ENCODE data around the gene DISP3.

The DISP3 gene

GRCh38 chr1:11520531-11521233, 41.7 kb downstream of the DISP3 start:
- Mint-ChIP-seq H3K27ac (no peak overlapping the region), H3K27me3 (no peaks in the 10 kb centered on the region), H3K4me3 (no peak overlapping the region), H3K36me3 (ENCODE audit: low read depth) (no peaks in the 10 kb centered on the region), H3K4me1 (ENCODE audit: low read depth) (no peaks in the 10 kb centered on the region), H3K9me3 (no peaks in the 10 kb centered on the region)
- intact Hi-C loops (cut with micrococcal nuclease) = no loop called here

- H3K27me3 Mint-ChIP-seq = no peaks in the 10 kb centered on the region
- H3K27ac Mint-ChIP-seq = no peak overlapping the region
- H3K4me3 Mint-ChIP-seq = no peak overlapping the region
- intact Hi-C loops (cut with micrococcal nuclease) = no loop called here
- H3K36me3 Mint-ChIP-seq (ENCODE audit: low read depth) = no peaks in the 10 kb centered on the region
- H3K9me3 Mint-ChIP-seq = no peaks in the 10 kb centered on the region
- H3K4me1 Mint-ChIP-seq (ENCODE audit: low read depth) = no peaks in the 10 kb centered on the region
Observed at GRCh38 chr1:11521582-11522399, 42.8 kb downstream of the DISP3 start.

GRCh38 chr1:11522400-11523235, 43.7 kb downstream of the DISP3 start:
- Mint-ChIP-seq H3K4me1 (ENCODE audit: low read depth) (no peaks in the 10 kb centered on the region), H3K27me3 (no peaks in the 10 kb centered on the region), H3K36me3 (ENCODE audit: low read depth) (no peaks in the 10 kb centered on the region), H3K27ac (no peak overlapping the region), H3K4me3 (no peak overlapping the region), H3K9me3 (no peaks in the 10 kb centered on the region)
- intact Hi-C loops (cut with micrococcal nuclease) = no loop called here

GRCh38 chr1:11523261-11523660, 44.3 kb downstream of the DISP3 start:
- no peak overlapping the region for H3K27ac Mint-ChIP-seq
- H3K27me3 Mint-ChIP-seq = no peaks in the 10 kb centered on the region
- intact Hi-C loops (cut with micrococcal nuclease) = no loop called here
- H3K4me3 Mint-ChIP-seq = no peak overlapping the region
- H3K9me3 Mint-ChIP-seq = no peaks in the 10 kb centered on the region
- H3K36me3 Mint-ChIP-seq (ENCODE audit: low read depth) = no peaks in the 10 kb centered on the region
- no peaks in the 10 kb centered on the region for H3K4me1 Mint-ChIP-seq (ENCODE audit: low read depth)

- Mint-ChIP-seq H3K4me3 (no peak overlapping the region), H3K27me3 (no peaks in the 10 kb centered on the region), H3K27ac (no peak overlapping the region), H3K4me1 (ENCODE audit: low read depth) (no peaks in the 10 kb centered on the region), H3K36me3 (ENCODE audit: low read depth) (no peaks in the 10 kb centered on the region), H3K9me3 (no peaks in the 10 kb centered on the region)
- intact Hi-C loops (cut with micrococcal nuclease) = no loop called here
Observed at GRCh38 chr1:11523746-11524464, 45.0 kb downstream of the DISP3 start.

- Mint-ChIP-seq H3K27me3 (no peaks in the 10 kb centered on the region), H3K9me3 (no peaks in the 10 kb centered on the region), H3K4me3 (no peak overlapping the region), H3K4me1 (ENCODE audit: low read depth) (no peaks in the 10 kb centered on the region), H3K27ac (no peak overlapping the region), H3K36me3 (ENCODE audit: low read depth) (no peaks in the 10 kb centered on the region)
- intact Hi-C loops (cut with micrococcal nuclease) = no loop called here
Observed at GRCh38 chr1:11524465-11525150, 45.7 kb downstream of the DISP3 start.

GRCh38 chr1:11525151-11525505, 46.2 kb downstream of the DISP3 start:
- H3K4me3 Mint-ChIP-seq = no peak overlapping the region
- H3K9me3 Mint-ChIP-seq = no peaks in the 10 kb centered on the region
- H3K4me1 Mint-ChIP-seq (ENCODE audit: low read depth) = no peaks in the 10 kb centered on the region
- intact Hi-C loops (cut with micrococcal nuclease) = no loop called here
- no peaks in the 10 kb centered on the region for H3K36me3 Mint-ChIP-seq (ENCODE audit: low read depth)
- H3K27me3 Mint-ChIP-seq = no peaks in the 10 kb centered on the region
- H3K27ac Mint-ChIP-seq = no peak overlapping the region

- no peaks in the 10 kb centered on the region for H3K36me3 Mint-ChIP-seq (ENCODE audit: low read depth)
- no peak overlapping the region for H3K4me3 Mint-ChIP-seq
- no peaks in the 10 kb centered on the region for H3K4me1 Mint-ChIP-seq (ENCODE audit: low read depth)
- no peaks in the 10 kb centered on the region for H3K9me3 Mint-ChIP-seq
- H3K27me3 Mint-ChIP-seq = no peaks in the 10 kb centered on the region
- intact Hi-C loops (cut with micrococcal nuclease) = no loop called here
- no peak overlapping the region for H3K27ac Mint-ChIP-seq
Observed at GRCh38 chr1:11525516-11525915, 46.6 kb downstream of the DISP3 start.

GRCh38 chr1:11526071-11526895, 47.3 kb downstream of the DISP3 start:
- no peaks in the 10 kb centered on the region for H3K27me3 Mint-ChIP-seq
- no peak overlapping the region for H3K4me3 Mint-ChIP-seq
- no peaks in the 10 kb centered on the region for H3K36me3 Mint-ChIP-seq (ENCODE audit: low read depth)
- no peak overlapping the region for H3K27ac Mint-ChIP-seq
- intact Hi-C loops (cut with micrococcal nuclease) = no loop called here
- no peaks in the 10 kb centered on the region for H3K9me3 Mint-ChIP-seq
- H3K4me1 Mint-ChIP-seq (ENCODE audit: low read depth) = no peaks in the 10 kb centered on the region

- H3K27ac Mint-ChIP-seq = no peak overlapping the region
- no peaks in the 10 kb centered on the region for H3K9me3 Mint-ChIP-seq
- intact Hi-C loops (cut with micrococcal nuclease) = no loop called here
Observed at GRCh38 chr1:11527541-11528452, 48.8 kb downstream of the DISP3 start.

GRCh38 chr1:11528611-11529261, 49.8 kb downstream of the DISP3 start:
- Mint-ChIP-seq H3K4me1 (ENCODE audit: low read depth) (no peaks in the 10 kb centered on the region), H3K36me3 (ENCODE audit: low read depth) (no peaks in the 10 kb centered on the region), H3K4me3 (no peak overlapping the region), H3K27ac (no peak overlapping the region), H3K9me3 (no peaks in the 10 kb centered on the region), H3K27me3 (no peaks in the 10 kb centered on the region)
- intact Hi-C loops (cut with micrococcal nuclease) = no loop called here

More at GRCh38 chr1:11527541-11528452, 48.8 kb downstream of the DISP3 start:
- Mint-ChIP-seq H3K4me1 (ENCODE audit: low read depth) (no peaks in the 10 kb centered on the region), H3K36me3 (ENCODE audit: low read depth) (no peaks in the 10 kb centered on the region), H3K27me3 (no peaks in the 10 kb centered on the region), H3K4me3 (no peak overlapping the region)
